Activated B cell treated with CpG ODN at 0.5 μM for 24 hours (primary cell): ENCODE measurements around the gene ATP8B4. TPM values are rescaled to one million over a fixed set of nuclear protein-coding genes. Genes with fewer than 3 reads are reported as not detected.

Experiments used
- ATAC-seq: fragments of 200-7000 bp; cut with Tn5 transposase; one replicate; pipeline ENCODE4 v1.10.0; 2021; ENCODE audit warnings: low read depth, mild to moderate bottlenecking, moderate library complexity
- CTCF ChIA-PET: fragments of 350-600 bp; sonication (Branson Sonifier 250); formaldehyde crosslinking; loops from one replicate; lab custom pipeline; 2021; ENCODE audit warnings: antibody characterized with exemption; lab: Charles Lee
- POLR2A ChIA-PET: fragments of 350-600 bp; sonication (Branson Sonifier 250); formaldehyde crosslinking; loops from one replicate; lab custom pipeline; 2021; ENCODE audit warnings: antibody characterized with exemption; lab: Charles Lee
- DNase-seq: peaks from one replicate; pipeline ENCODE4 v3.0.0; 2022
- H3K27ac Mint-ChIP-seq: one replicate; pipeline ENCODE4 v1.8.0; 2020; ENCODE audit warnings: mixed read lengths
- H3K27me3 Mint-ChIP-seq: one replicate; pipeline ENCODE4 v1.8.0; 2021; ENCODE audit warnings: mixed read lengths
- H3K36me3 Mint-ChIP-seq: one replicate; pipeline ENCODE4 v1.8.0; 2021; ENCODE audit warnings: low read depth, mixed read lengths
- H3K4me1 Mint-ChIP-seq: one replicate; pipeline ENCODE4 v1.8.0; 2021; ENCODE audit warnings: mixed read lengths
- H3K4me3 Mint-ChIP-seq: one replicate; pipeline ENCODE4 v1.8.0; 2020; ENCODE audit warnings: mild to moderate bottlenecking, mixed read lengths
- H3K9me3 Mint-ChIP-seq: one replicate; pipeline ENCODE4 v1.8.0; 2020; ENCODE audit warnings: mixed read lengths
- CTCF ChIP-seq: fragments of 200-600 bp; IDR thresholded peaks from one replicate; pipeline ENCODE4 v1.8.0; 2022; ENCODE audit warnings: antibody characterized with exemption, mild to moderate bottlenecking
- intact Hi-C: fragments of 100-400 bp; cut with micrococcal nuclease; formaldehyde crosslinking; loops from one replicate; pipeline ENCODE4 v1.15.1; 2024
- total RNA-seq: library from RNA; stranded (reverse); gene quantifications from 2 replicates; pipeline ENCODE4 v1.2.3, GENCODE V29; 2022

Gene ATP8B4
- total RNA-seq, 1 donor from 2014 or later = 0.86 TPM

- no peak for TF ChIP-seq CTCF
- no peak overlapping the region for H3K27ac Mint-ChIP-seq
- ChIA-PET CTCF (interaction anchor here (0.5 kb wide), 1 partner anchor 41 kb away, joined by 3 read pairs; no protein-coding TSS in a partner anchor), POLR2A (no interaction called here)
- no peaks in the 10 kb centered on the region for H3K36me3 Mint-ChIP-seq
- H3K4me1 Mint-ChIP-seq = no peaks in the 10 kb centered on the region
- H3K9me3 Mint-ChIP-seq = peaks cover 6% of the 10 kb centered on the region
- H3K4me3 Mint-ChIP-seq = no peak overlapping the region
- intact Hi-C loops = no loop called here
- no peaks in the 10 kb centered on the region for H3K27me3 Mint-ChIP-seq
- ATAC-seq (no peak), DNase-seq (no peak)
Observed at GRCh38 chr15:50150851-50151250, 31.8 kb upstream of the ATP8B4 start.

GRCh38 chr15:50150349-50150748, 31.3 kb upstream of the ATP8B4 start:
- intact Hi-C loops = no loop called here
- Mint-ChIP-seq H3K9me3 (peaks cover 4% of the 10 kb centered on the region), H3K27me3 (no peaks in the 10 kb centered on the region), H3K4me3 (no peak overlapping the region), H3K36me3 (no peaks in the 10 kb centered on the region), H3K4me1 (no peaks in the 10 kb centered on the region), H3K27ac (no peak overlapping the region)
- ATAC-seq (no peak), DNase-seq (no peak)
- no peak for TF ChIP-seq CTCF
- POLR2A ChIA-PET = no interaction called here
- CTCF ChIA-PET = no interaction called here

GRCh38 chr15:50149090-50149489, 30.1 kb upstream of the ATP8B4 start:
- Mint-ChIP-seq H3K4me3 (no peak overlapping the region), H3K27me3 (no peaks in the 10 kb centered on the region), H3K9me3 (peaks cover 2% of the 10 kb centered on the region), H3K4me1 (peaks cover 6% of the 10 kb centered on the region), H3K36me3 (no peaks in the 10 kb centered on the region), H3K27ac (no peak overlapping the region)
- ChIA-PET CTCF (no interaction called here), POLR2A (no interaction called here)
- intact Hi-C loops = no loop called here
- ATAC-seq (no peak), DNase-seq (no peak)
- no peak for TF ChIP-seq CTCF

GRCh38 chr15:50148362-50148963, 29.4 kb upstream of the ATP8B4 start:
- H3K4me1 Mint-ChIP-seq = peaks cover 9% of the 10 kb centered on the region
- H3K27me3 Mint-ChIP-seq = no peaks in the 10 kb centered on the region
- ChIA-PET CTCF (no interaction called here), POLR2A (no interaction called here)
- peaks cover 2% of the 10 kb centered on the region for H3K9me3 Mint-ChIP-seq
- ATAC-seq = no peak
- no peak for TF ChIP-seq CTCF
- intact Hi-C loops = no loop called here
- no peak for DNase-seq
- no peaks in the 10 kb centered on the region for H3K36me3 Mint-ChIP-seq
- H3K4me3 Mint-ChIP-seq = no peak overlapping the region
- H3K27ac Mint-ChIP-seq = no peak overlapping the region

- H3K36me3 Mint-ChIP-seq = no peaks in the 10 kb centered on the region
- H3K4me3 Mint-ChIP-seq = no peak overlapping the region
- ChIA-PET CTCF (no interaction called here), POLR2A (no interaction called here)
- H3K27me3 Mint-ChIP-seq = no peaks in the 10 kb centered on the region
- H3K27ac Mint-ChIP-seq = no peak overlapping the region
- no peak for TF ChIP-seq CTCF
- intact Hi-C loops = no loop called here
- ATAC-seq (no peak), DNase-seq (no peak)
- H3K4me1 Mint-ChIP-seq = peaks cover 9% of the 10 kb centered on the region
- no peaks in the 10 kb centered on the region for H3K9me3 Mint-ChIP-seq
Observed at GRCh38 chr15:50146632-50147031, 27.6 kb upstream of the ATP8B4 start.
